K562 (cell line): ENCODE results near the gene SV2C.

Experiments
- GATAD2B ChIP-seq: fragments of 450-650 bp; IDR thresholded peaks from 2 replicates; pipeline ENCODE4 v1.6.1; 2017; ENCODE audit warnings: mild to moderate bottlenecking, borderline replicate concordance
- MYNN ChIP-seq, 2 experiments: sonication (generic); formaldehyde crosslinking in 1 of 2; IDR thresholded peaks; 2 replicates each; pipeline versions ENCODE4 v1.5.0 to v1.6.1; 2016 to 2020; ENCODE audit warnings: antibody characterized with exemption in 1 of 2, missing genetic modification reagents in 1 of 2
- SIN3A ChIP-seq, 2 experiments: fragments of 150-350 bp in 1 of 2; IDR thresholded peaks; 2 replicates each; pipeline ENCODE4 v1.6.1; 2011 to 2016; ENCODE audit warnings: borderline replicate concordance in 2 of 2, low read depth in 2 of 2, low read length in 2 of 2, mild to moderate bottlenecking in 2 of 2, moderate library complexity in 2 of 2; ENCODE audit not compliant: control insufficient read depth in 1 of 2
- SMARCA5 ChIP-seq: fragments of 450-650 bp; IDR thresholded peaks from 2 replicates; pipeline ENCODE4 v1.6.1; 2016
- TCF7L2 ChIP-seq: fragments of 150-350 bp; IDR thresholded peaks from 2 replicates; pipeline ENCODE4 v1.6.1; 2016; ENCODE audit warnings: low read depth, mild to moderate bottlenecking, low read length, moderate library complexity
- XRCC5 ChIP-seq: fragments of 200-400 bp; formaldehyde crosslinking; IDR thresholded peaks from 2 replicates; pipeline ENCODE4 v1.6.1; 2017; ENCODE audit warnings: low read depth, mild to moderate bottlenecking, low read length
- ZNF12 ChIP-seq: sonication (generic); formaldehyde crosslinking; IDR thresholded peaks from 2 replicates; pipeline ENCODE4 v1.4.0; 2020; ENCODE audit warnings: mild to moderate bottlenecking, missing genetic modification reagents
- TF ChIP-seq, protein P1 (sequence below), 3 experiments: IDR thresholded peaks in 2 of 3; conservative IDR thresholded peaks in 1 of 3; 2 replicates each; pipeline ENCODE4 v1.5.1; 2011 to 2012; ENCODE audit warnings: low read length in 3 of 3, mild to moderate bottlenecking in 3 of 3, control low read depth in 2 of 3, improper control_type of control experiment in 1 of 3, inconsistent platforms in 1 of 3, low read depth in 1 of 3, mixed read lengths in 1 of 3, moderate library complexity in 1 of 3; ENCODE audit not compliant: insufficient read depth in 2 of 3

DNA sequence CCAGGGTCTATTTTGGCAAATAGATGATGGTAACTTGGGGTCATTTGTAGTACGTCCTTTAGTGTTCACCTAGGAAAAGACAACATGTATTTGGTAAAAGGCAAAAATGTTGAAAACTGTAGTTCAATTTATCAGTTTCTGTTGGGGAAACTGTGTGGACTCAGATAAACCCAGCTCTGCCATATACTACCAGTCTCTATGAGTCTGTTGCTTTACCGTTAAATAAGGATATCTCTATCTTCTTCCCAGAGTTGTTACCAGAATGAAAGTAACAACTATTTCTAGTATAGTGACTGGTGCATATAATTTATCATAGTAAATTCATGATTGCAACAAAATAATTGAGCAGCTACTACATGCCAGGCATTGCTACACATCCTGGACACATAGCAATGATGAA lies 316.1 kb downstream of the SV2C start:
- TF ChIP-seq MYNN (IDR thresholded peaks at IDR 0.05) (no peak), MYNN (CRISPR knock-in tag; IDR thresholded peaks at IDR 0.05) (no peak), SMARCA5 (no peak), SIN3A (IDR thresholded peaks at IDR 0.05; ENCODE audit: borderline replicate concordance in 2 of 2, control insufficient read depth in 1 of 2, low read depth in 2 of 2, low read length in 2 of 2) (no peak), XRCC5 (no peak), TCF7L2 (no peak), GATAD2B (no peak), ZNF12 (CRISPR knock-in tag) (no peak)
- TF ChIP-seq, protein P1, sequence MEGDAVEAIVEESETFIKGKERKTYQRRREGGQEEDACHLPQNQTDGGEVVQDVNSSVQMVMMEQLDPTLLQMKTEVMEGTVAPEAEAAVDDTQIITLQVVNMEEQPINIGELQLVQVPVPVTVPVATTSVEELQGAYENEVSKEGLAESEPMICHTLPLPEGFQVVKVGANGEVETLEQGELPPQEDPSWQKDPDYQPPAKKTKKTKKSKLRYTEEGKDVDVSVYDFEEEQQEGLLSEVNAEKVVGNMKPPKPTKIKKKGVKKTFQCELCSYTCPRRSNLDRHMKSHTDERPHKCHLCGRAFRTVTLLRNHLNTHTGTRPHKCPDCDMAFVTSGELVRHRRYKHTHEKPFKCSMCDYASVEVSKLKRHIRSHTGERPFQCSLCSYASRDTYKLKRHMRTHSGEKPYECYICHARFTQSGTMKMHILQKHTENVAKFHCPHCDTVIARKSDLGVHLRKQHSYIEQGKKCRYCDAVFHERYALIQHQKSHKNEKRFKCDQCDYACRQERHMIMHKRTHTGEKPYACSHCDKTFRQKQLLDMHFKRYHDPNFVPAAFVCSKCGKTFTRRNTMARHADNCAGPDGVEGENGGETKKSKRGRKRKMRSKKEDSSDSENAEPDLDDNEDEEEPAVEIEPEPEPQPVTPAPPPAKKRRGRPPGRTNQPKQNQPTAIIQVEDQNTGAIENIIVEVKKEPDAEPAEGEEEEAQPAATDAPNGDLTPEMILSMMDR (IDR thresholded peaks at IDR 0.05 in 2 of 3, conservative IDR thresholded peaks at IDR 0.05 in 1 of 3; ENCODE audit: insufficient read depth in 2 of 3, low read depth in 1 of 3, low read length in 3 of 3): no peak
